MCF 10A (cell line): ENCODE measurements around the gene RABGGTA. TPM values are rescaled to one million over a fixed set of nuclear protein-coding genes. Genes with fewer than 3 reads are reported as not detected.

ENCODE experiments used
- BruUV-seq: library from RNA; stranded (reverse); fragments of 400-500 nt; replicated peaks from 2 replicates; lab custom pipeline; 2021; lab: Mats Ljungman, UMichigan
- CTCF ChIA-PET: fragments of 300-600 bp; sonication (Branson Sonifier 250); formaldehyde crosslinking; extraction: SDS; loops from one replicate; lab custom pipeline; 2021; ENCODE audit warnings: antibody characterized with exemption, inconsistent platforms; lab: Yijun Ruan, JAX
- POLR2A ChIA-PET: fragments of 300-600, 350-650 bp; sonication (Branson Sonifier 250); formaldehyde crosslinking; extraction: SDS; loops from one replicate; lab custom pipeline; 2020; ENCODE audit warnings: antibody characterized with exemption, inconsistent platforms; lab: Yijun Ruan, JAX
- DNase-seq: peaks from one replicate; pipeline ENCODE4 v3.0.0-alpha.2; 2018; ENCODE audit not compliant: unreplicated experiment
- H3K27ac Mint-ChIP-seq: one replicate; pipeline ENCODE4 v1.8.0; 2022; ENCODE audit warnings: mild to moderate bottlenecking, low read depth, mixed read lengths; ENCODE audit not compliant: unreplicated experiment
- H3K27me3 Mint-ChIP-seq: one replicate; pipeline ENCODE4 v1.8.0; 2022; ENCODE audit warnings: mixed read lengths; ENCODE audit not compliant: insufficient read depth, unreplicated experiment
- H3K36me3 Mint-ChIP-seq: one replicate; pipeline ENCODE4 v1.8.0; 2022; ENCODE audit warnings: mild to moderate bottlenecking, moderate library complexity, mixed read lengths; ENCODE audit not compliant: insufficient read depth, unreplicated experiment
- H3K4me1 Mint-ChIP-seq: one replicate; pipeline ENCODE4 v1.8.0; 2022; ENCODE audit warnings: mixed read lengths; ENCODE audit not compliant: insufficient read depth, unreplicated experiment
- H3K4me3 Mint-ChIP-seq: one replicate; pipeline ENCODE4 v1.8.0; 2022; ENCODE audit warnings: mild to moderate bottlenecking, moderate library complexity, mixed read lengths; ENCODE audit not compliant: unreplicated experiment
- H3K9me3 Mint-ChIP-seq: one replicate; pipeline ENCODE4 v1.8.0; 2022; ENCODE audit warnings: mixed read lengths; ENCODE audit not compliant: unreplicated experiment
- CTCF ChIP-seq: fragments of 200-600 bp; IDR thresholded peaks from one replicate; pipeline ENCODE4 v1.8.0; 2022; ENCODE audit warnings: antibody characterized with exemption, mild to moderate bottlenecking; ENCODE audit not compliant: unreplicated experiment
- intact Hi-C: fragments of 100-400 bp; cut with micrococcal nuclease; formaldehyde crosslinking; loops from 2 replicates; pipeline ENCODE4 v1.14.1; 2022
- total RNA-seq: library from RNA; stranded (reverse); gene quantifications from 2 replicates; pipeline ENCODE4 v1.2.3, GENCODE V29; 2022

Gene RABGGTA
- total RNA-seq, 1 experiment from 2014 or later: 75.0 TPM

GRCh38 chr14:24234095-24235005 is 37.0 kb downstream of the RABGGTA start:
- no peaks in the 10 kb centered on the region for H3K9me3 Mint-ChIP-seq
- BruUV-seq: no TSS peak
- peak overlapping the region; percentile 77 for H3K4me3 Mint-ChIP-seq
- no peaks in the 10 kb centered on the region for H3K27me3 Mint-ChIP-seq
- H3K36me3 Mint-ChIP-seq: peaks cover 54% of the 10 kb centered on the region
- H3K27ac Mint-ChIP-seq: no peak overlapping the region
- TF ChIP-seq CTCF: no peak
- H3K4me1 Mint-ChIP-seq: peaks cover 42% of the 10 kb centered on the region
- intact Hi-C loops: no loop called here
- ChIA-PET CTCF (interaction anchor here (0.7 to 17.7 kb wide), 8 partner anchors 8 to 444 kb away, joined by 3 to 457 read pairs (median 10); partner anchors contain the start of genes CIDEB, DHRS1, LTB4R2 and MDP1), POLR2A (interaction anchor here (0.7 to 2.8 kb wide), 15 partner anchors 8 to 93 kb away, joined by 3 to 45 read pairs (median 5); partner anchors contain the start of genes CHMP4A, EMC9, LTB4R2 and MDP1)
- no peak for DNase-seq

GRCh38 chr14:24233538-24233866 is 37.9 kb downstream of the RABGGTA start:
- Mint-ChIP-seq H3K4me1 (peaks cover 34% of the 10 kb centered on the region), H3K9me3 (no peaks in the 10 kb centered on the region), H3K36me3 (peaks cover 57% of the 10 kb centered on the region), H3K4me3 (peak overlapping the region; percentile 77), H3K27me3 (no peaks in the 10 kb centered on the region), H3K27ac (no peak overlapping the region)
- BruUV-seq: no TSS peak
- ChIA-PET CTCF (interaction anchor here (0.7 to 17.7 kb wide), 4 partner anchors 9 to 445 kb away, joined by 3 to 414 read pairs (median 40); partner anchors contain the start of genes CIDEB, DHRS1, LTB4R2 and NOP9), POLR2A (interaction anchor here (0.7 to 2.8 kb wide), 9 partner anchors 9 to 97 kb away, joined by 3 to 45 read pairs (median 10); partner anchors contain the start of genes CHMP4A, EMC9, IRF9 and LTB4R2)
- intact Hi-C loops: no loop called here
- DNase-seq: peak; percentile 18
- no peak for TF ChIP-seq CTCF

- Mint-ChIP-seq H3K4me3 (peak within 1 kb of the TSS; percentile 77), H3K36me3 (peaks cover 52% of the 10 kb centered on the region), H3K27ac (peak within 1 kb of the TSS; percentile 70), H3K9me3 (no peaks in the 10 kb centered on the region), H3K27me3 (no peaks in the 10 kb centered on the region), H3K4me1 (peaks cover 28% of the 10 kb centered on the region)
- ChIA-PET POLR2A (interaction anchor here (0.7 to 2.8 kb wide), 17 partner anchors 9 to 1132 kb away, joined by 3 to 45 read pairs (median 4); partner anchors contain the start of genes CHMP4A, DHRS1, IPO4 and IRF9), CTCF (interaction anchor here (0.6 to 17.7 kb wide), 7 partner anchors 10 to 1129 kb away, joined by 3 to 414 read pairs (median 3); partner anchors contain the start of genes CIDEB, DHRS1, LTB4R2 and NOP9)
- no peak for DNase-seq
- intact Hi-C loops: loop anchor here (1.0 kb wide), 1 partner anchor 17 kb away; the partner anchor contains the start of gene MDP1
- no peak for TF ChIP-seq CTCF
- TSS peak; percentile 58 for BruUV-seq
These were observed 38.5 kb downstream of the RABGGTA start, which contains the start of gene GMPR2 for GRCh38 chr14:24232645-24233537. Gene GMPR2, plus strand, starts transcription at chr14:24232929. Its CDS starts 325 bp downstream, at chr14:24233254.
